Mesenchymal stem cell (in vitro differentiated cells and primary cell): Measurements from ENCODE around the gene ADGB.
"Not testable (repeated sequence)": the region's sequence is repeated elsewhere in the genome, so short reads cannot be mapped to it uniquely, and the experiment has no call there.

Experiments used
- DNase-seq: peaks from one replicate; pipeline ENCODE4 v3.0.0-alpha.2; 2013
- H2AFZ ChIP-seq: one replicate; pipeline ENCODE4 v1.6.1; 2013; ENCODE audit warnings: low read depth, mild to moderate bottlenecking, control low read depth, inconsistent platforms, low read length, moderate library complexity
- H2AK5ac ChIP-seq: 2 replicates; pipeline ENCODE4 v1.6.1; 2013; ENCODE audit warnings: low read length, moderate library complexity, mild to moderate bottlenecking, inconsistent platforms; ENCODE audit not compliant: severe bottlenecking
- H2BK120ac ChIP-seq: one replicate; pipeline ENCODE4 v1.6.1; 2013; ENCODE audit warnings: low read depth, mild to moderate bottlenecking, inconsistent platforms, low read length, moderate library complexity
- H2BK12ac ChIP-seq, 2 experiments: one replicate each; pipeline ENCODE4 v1.6.1; 2013; ENCODE audit warnings: inconsistent platforms in 2 of 2, low read length in 2 of 2, mild to moderate bottlenecking in 2 of 2, moderate library complexity in 2 of 2, control low read depth in 1 of 2
- H2BK15ac ChIP-seq: one replicate; pipeline ENCODE4 v1.6.1; 2013; ENCODE audit warnings: mild to moderate bottlenecking, low read depth, inconsistent platforms; ENCODE audit not compliant: poor library complexity, severe bottlenecking
- H2BK5ac ChIP-seq: 2 replicates; pipeline ENCODE4 v1.6.1; 2013; ENCODE audit warnings: low read depth, mild to moderate bottlenecking, low read length, control low read depth, inconsistent platforms; ENCODE audit not compliant: poor library complexity, severe bottlenecking
- H3K14ac ChIP-seq, 2 experiments: one replicate each; pipeline ENCODE4 v1.6.1; 2013; ENCODE audit warnings: inconsistent platforms in 2 of 2, low read length in 2 of 2, control low read depth in 1 of 2, mild to moderate bottlenecking in 1 of 2, moderate library complexity in 1 of 2
- H3K18ac ChIP-seq, 2 experiments: one replicate each; pipeline ENCODE4 v1.6.1; 2013; ENCODE audit warnings: inconsistent platforms in 2 of 2, low read length in 2 of 2, control low read depth in 1 of 2, low read depth in 1 of 2, mild to moderate bottlenecking in 1 of 2
- H3K23ac ChIP-seq, 2 experiments: one replicate each; pipeline ENCODE4 v1.6.1; 2013; ENCODE audit warnings: inconsistent platforms in 2 of 2, low read length in 2 of 2, mild to moderate bottlenecking in 2 of 2, moderate library complexity in 2 of 2, control low read depth in 1 of 2
- H3K27ac ChIP-seq: 2 replicates; pipeline ENCODE4 v1.5.1; 2013; ENCODE audit warnings: mild to moderate bottlenecking, moderate library complexity, low read length, control low read depth, inconsistent platforms; ENCODE audit not compliant: poor library complexity, severe bottlenecking
- H3K27me3 ChIP-seq, 2 experiments: 2 replicates each; pipeline versions ENCODE4 v1.6.1 to v1.7.0; 2013; ENCODE audit warnings: low read length in 2 of 2, mild to moderate bottlenecking in 2 of 2, moderate library complexity in 2 of 2, control low read depth in 1 of 2, inconsistent platforms in 1 of 2; ENCODE audit not compliant: control insufficient read depth in 1 of 2, insufficient read depth in 1 of 2
- H3K36me3 ChIP-seq, 2 experiments: 2 replicates each; pipeline versions ENCODE4 v1.6.1 to v1.7.0; 2013; ENCODE audit warnings: low read length in 2 of 2, control low read depth in 1 of 2, inconsistent platforms in 1 of 2, low read depth in 1 of 2, mild to moderate bottlenecking in 1 of 2; ENCODE audit not compliant: insufficient read depth in 2 of 2, control insufficient read depth in 1 of 2
- H3K4ac ChIP-seq, 2 experiments: one replicate each; pipeline ENCODE4 v1.6.1; 2013; ENCODE audit warnings: inconsistent platforms in 2 of 2, low read length in 2 of 2, mild to moderate bottlenecking in 2 of 2, moderate library complexity in 2 of 2, control low read depth in 1 of 2, low read depth in 1 of 2
- H3K4me1 ChIP-seq: 2 replicates; pipeline ENCODE4 v1.6.1; 2013; ENCODE audit warnings: low read depth, low read length, control low read depth; ENCODE audit not compliant: control insufficient read depth, insufficient read depth
- H3K4me2 ChIP-seq: 2 replicates; pipeline ENCODE4 v1.6.1; 2013; ENCODE audit warnings: low read length, mild to moderate bottlenecking, inconsistent platforms; ENCODE audit not compliant: poor library complexity, severe bottlenecking
- H3K4me3 ChIP-seq, 2 experiments: 2 replicates each; pipeline versions ENCODE4 v1.5.1 to v1.7.0; 2013; ENCODE audit warnings: low read length in 2 of 2, mild to moderate bottlenecking in 2 of 2, control low read depth in 1 of 2, low read depth in 1 of 2; ENCODE audit not compliant: insufficient read depth in 1 of 2
- H3K79me1 ChIP-seq: replicated peaks from 2 replicates; pipeline ENCODE4 v1.6.1; 2013; ENCODE audit warnings: mild to moderate bottlenecking, control low read depth, low read length, inconsistent platforms; ENCODE audit not compliant: poor library complexity, severe bottlenecking
- H3K9ac ChIP-seq: 2 replicates; pipeline ENCODE4 v1.7.0; 2013; ENCODE audit warnings: mild to moderate bottlenecking, low read length, moderate library complexity
- H3K9me3 ChIP-seq: 2 replicates; pipeline ENCODE4 v1.7.0; 2013; ENCODE audit warnings: mild to moderate bottlenecking, low read length; ENCODE audit not compliant: control insufficient read depth
- H4K8ac ChIP-seq: one replicate; pipeline ENCODE4 v1.6.1; 2013; ENCODE audit warnings: inconsistent platforms, mild to moderate bottlenecking, low read length, moderate library complexity
- H4K91ac ChIP-seq: one replicate; pipeline ENCODE4 v1.6.1; 2013; ENCODE audit warnings: mild to moderate bottlenecking, low read length, inconsistent platforms
- WGBS: methylation state at CpG from one replicate; pipeline ENCODE4 v1.1.7; 2013; ENCODE audit warnings: mixed read lengths; 5-methylcytosine and 5-hydroxymethylcytosine counted together

ADGB gene

GRCh38 chr6:146793218-146793617, 194.4 kb downstream of the ADGB start:
- H2BK5ac ChIP-seq, H2BK12ac ChIP-seq, H3K14ac ChIP-seq, H2BK15ac ChIP-seq, H3K27me3 ChIP-seq, H3K18ac ChIP-seq, H3K36me3 ChIP-seq, DNase-seq, H2AK5ac ChIP-seq, H3K79me1 ChIP-seq, H3K27ac ChIP-seq, H3K4me2 ChIP-seq, H4K91ac ChIP-seq, H3K4me1 ChIP-seq, H3K23ac ChIP-seq, H4K8ac ChIP-seq, H3K4ac ChIP-seq, H3K9ac ChIP-seq, H2AFZ ChIP-seq, H3K4me3 ChIP-seq, H2BK120ac ChIP-seq: not testable (repeated sequence)
- peaks cover 20% of the 10 kb centered on the region for H3K9me3 ChIP-seq
- WGBS: 49% methylated on average over 2 of the region's 2 CpGs

DNA sequence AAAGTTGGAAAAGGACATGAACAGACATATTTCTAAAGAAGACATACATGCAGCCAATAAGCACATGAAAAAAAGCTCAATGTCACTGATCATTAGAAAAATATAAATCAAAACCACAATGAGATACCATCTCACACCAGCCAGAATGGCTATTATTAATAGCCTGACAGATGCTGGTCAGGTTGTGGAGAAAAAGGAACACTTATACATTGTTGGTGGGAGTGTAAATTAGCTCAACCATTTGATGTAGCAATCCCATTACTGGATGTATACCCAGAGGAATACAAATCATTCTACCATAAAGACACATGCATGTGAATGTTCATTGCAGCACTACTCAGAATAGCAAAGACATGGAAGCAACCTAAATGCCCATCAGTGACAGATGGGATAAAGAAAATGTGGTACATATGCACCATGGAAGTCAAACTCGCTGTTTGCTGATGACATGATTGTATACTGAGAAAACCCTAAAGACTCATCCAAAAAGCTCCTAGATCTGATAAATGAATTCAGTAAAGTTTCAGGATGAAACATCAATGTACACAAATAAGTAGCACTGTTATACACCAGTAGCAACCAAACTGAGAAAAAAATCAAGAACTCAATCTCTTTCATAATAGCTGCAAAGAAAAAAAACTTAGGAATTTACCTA, 196.8 kb downstream of the ADGB start:
- no peak overlapping the region for H2BK120ac ChIP-seq
- H2BK5ac ChIP-seq: no peak overlapping the region
- H4K8ac ChIP-seq: no peak overlapping the region
- no peak overlapping the region for H3K18ac ChIP-seq
- H3K4ac ChIP-seq: no peak overlapping the region
- no peak overlapping the region for H3K14ac ChIP-seq
- no peaks in the 10 kb centered on the region for H3K79me1 ChIP-seq
- WGBS: 100% methylated on average over 1 of the region's 1 CpG
- H2BK15ac ChIP-seq: no peak overlapping the region
- H2AFZ ChIP-seq: no peak overlapping the region
- H3K27ac ChIP-seq: no peak overlapping the region
- no peak for DNase-seq
- H3K27me3 ChIP-seq: no peaks in the 10 kb centered on the region
- no peak overlapping the region for H2BK12ac ChIP-seq
- no peak overlapping the region for H2AK5ac ChIP-seq
- H4K91ac ChIP-seq: no peak overlapping the region
- H3K4me2 ChIP-seq: no peak overlapping the region
- H3K4me1 ChIP-seq: no peaks in the 10 kb centered on the region
- peaks cover 20% of the 10 kb centered on the region for H3K9me3 ChIP-seq
- H3K23ac ChIP-seq: no peak overlapping the region
- no peak overlapping the region for H3K4me3 ChIP-seq
- no peak overlapping the region for H3K9ac ChIP-seq
- no peaks in the 10 kb centered on the region for H3K36me3 ChIP-seq

GRCh38 chr6:146803167-146803566, 204.4 kb downstream of the ADGB start:
- H3K79me1 ChIP-seq, H2BK15ac ChIP-seq, H3K9me3 ChIP-seq, H3K18ac ChIP-seq, H3K27ac ChIP-seq, H2BK12ac ChIP-seq, H4K91ac ChIP-seq, H2AFZ ChIP-seq, H2AK5ac ChIP-seq, DNase-seq, H3K23ac ChIP-seq, H3K14ac ChIP-seq, H3K4me3 ChIP-seq, H2BK5ac ChIP-seq, H4K8ac ChIP-seq, H2BK120ac ChIP-seq, H3K36me3 ChIP-seq, H3K27me3 ChIP-seq, H3K4me1 ChIP-seq, H3K4me2 ChIP-seq, H3K4ac ChIP-seq, H3K9ac ChIP-seq: not testable (repeated sequence)
- 100% methylated on average over 2 of the region's 3 CpGs for WGBS

DNA sequence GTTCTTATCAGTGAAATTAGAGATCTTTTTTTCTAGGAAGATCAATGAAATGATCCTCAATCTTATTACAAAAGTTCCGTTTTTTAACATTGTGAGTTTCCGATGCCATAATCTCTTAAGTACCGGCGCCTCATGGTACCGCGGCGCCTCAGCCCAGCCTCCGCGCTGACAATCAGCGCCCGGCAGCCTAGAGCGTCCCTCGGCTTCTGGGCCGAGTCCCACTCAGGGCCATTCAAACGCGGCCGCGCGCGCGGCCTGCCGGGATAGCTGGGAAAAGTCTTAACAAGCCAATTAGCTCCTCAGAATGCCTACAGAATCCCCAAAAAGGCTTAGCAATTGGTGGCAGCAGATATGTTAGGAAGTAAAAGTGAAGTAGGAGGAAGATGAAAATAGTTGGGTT, 204.8 kb downstream of the ADGB start:
- Histone ChIP-seq H3K79me1 (no peaks in the 10 kb centered on the region), H3K18ac (no peak overlapping the region), H4K91ac (no peak overlapping the region), H3K4me1 (no peaks in the 10 kb centered on the region), H2AFZ (no peak overlapping the region), H2AK5ac (no peak overlapping the region), H3K9me3 (no peaks in the 10 kb centered on the region), H3K36me3 (no peaks in the 10 kb centered on the region), H3K4me2 (no peak overlapping the region), H2BK120ac (no peak overlapping the region), H3K14ac (no peak overlapping the region), H2BK5ac (no peak overlapping the region), H3K27me3 (no peaks in the 10 kb centered on the region), H3K4me3 (no peak overlapping the region), H2BK12ac (no peak overlapping the region), H3K27ac (no peak overlapping the region), H4K8ac (no peak overlapping the region), H3K4ac (no peak overlapping the region), H3K9ac (no peak overlapping the region), H3K23ac (no peak overlapping the region), H2BK15ac (no peak overlapping the region)
- no peak for DNase-seq
- 98% methylated on average over 22 of the region's 22 CpGs for WGBS
